Panc1 (cell line): ENCODE measurements around the gene CSPG5. TPM values are rescaled to one million over a fixed set of nuclear protein-coding genes. Genes with fewer than 3 reads are reported as not detected.

Source experiments
- ATAC-seq: fragments of 200-7000 bp; cut with Tn5 transposase; 2 replicates; pipeline ENCODE4 v1.9.1; 2020; ENCODE audit warnings: mild to moderate bottlenecking, moderate library complexity
- BruUV-seq: library from RNA; stranded (reverse); fragments of 400-500 nt; replicated peaks from 2 replicates; lab custom pipeline; 2021; lab: Mats Ljungman, UMichigan
- CTCF ChIA-PET: fragments of 300-600 bp; sonication (Branson Sonifier 250); formaldehyde crosslinking; loops from one replicate; lab custom pipeline; 2022; ENCODE audit warnings: antibody characterized with exemption; lab: Charles Lee
- POLR2A ChIA-PET: fragments of 300-600 bp; sonication (Branson Sonifier 250); formaldehyde crosslinking; loops from one replicate; lab custom pipeline; 2022; ENCODE audit warnings: antibody characterized with exemption; lab: Charles Lee
- DNase-seq: peaks from one replicate; pipeline ENCODE4 v3.0.0-alpha.2; 2010; ENCODE audit warnings: low read depth, low spot score
- H3K27ac ChIP-seq: 2 replicates; pipeline ENCODE4 v1.5.1; 2011; ENCODE audit warnings: mild to moderate bottlenecking, low read length, inconsistent platforms
- H3K27me3 ChIP-seq: fragments of 200-500 bp; sonication (Bioruptor generic); 2 replicates; pipeline ENCODE4 v1.6.0; 2014; ENCODE audit warnings: low read length, inconsistent platforms; ENCODE audit not compliant: control insufficient read depth, insufficient read depth
- H3K36me3 ChIP-seq: fragments of 200-500 bp; sonication (Bioruptor generic); 2 replicates; pipeline ENCODE4 v1.5.1; 2014; ENCODE audit warnings: inconsistent platforms, mild to moderate bottlenecking, low read length, moderate library complexity; ENCODE audit not compliant: control insufficient read depth, insufficient read depth
- H3K4me1 ChIP-seq: 2 replicates; pipeline ENCODE4 v1.5.1; 2011; ENCODE audit warnings: inconsistent platforms, mild to moderate bottlenecking, low read length, moderate library complexity; ENCODE audit not compliant: control insufficient read depth, insufficient read depth
- H3K4me3 ChIP-seq, 2 experiments: 2 replicates each; pipeline ENCODE4 v1.5.1; 2011 to 2012; ENCODE audit warnings: low read depth in 2 of 2, low read length in 2 of 2, mild to moderate bottlenecking in 2 of 2, inconsistent platforms in 1 of 2, moderate library complexity in 1 of 2
- H3K9me3 ChIP-seq: fragments of 200-500 bp; sonication (Bioruptor generic); 2 replicates; pipeline ENCODE4 v1.5.1; 2014; ENCODE audit warnings: low read depth, mild to moderate bottlenecking, inconsistent platforms, low read length, moderate library complexity; ENCODE audit not compliant: control insufficient read depth, insufficient read depth
- CTCF ChIP-seq: fragments of 450-650 bp; IDR thresholded peaks from 2 replicates; pipeline ENCODE4 v1.5.1; 2017; ENCODE audit warnings: mild to moderate bottlenecking
- POLR2AphosphoS5 ChIP-seq: IDR thresholded peaks from 2 replicates; pipeline ENCODE4 v1.6.1; 2012; ENCODE audit warnings: mild to moderate bottlenecking, low read depth, low read length, moderate library complexity
- REST ChIP-seq, 2 experiments: IDR thresholded peaks; 2 replicates each; pipeline ENCODE4 v1.6.1; 2011 to 2012; ENCODE audit warnings: low read depth in 2 of 2, control low read depth in 1 of 2, low read length in 1 of 2, mild to moderate bottlenecking in 1 of 2, moderate library complexity in 1 of 2; ENCODE audit not compliant: insufficient read depth in 1 of 2
- SIN3A ChIP-seq: IDR thresholded peaks from 2 replicates; pipeline ENCODE4 v1.6.1; 2012; ENCODE audit warnings: low read depth, mild to moderate bottlenecking, low read length, moderate library complexity, borderline replicate concordance; ENCODE audit not compliant: insufficient read depth
- TCF7L2 ChIP-seq: IDR thresholded peaks from 2 replicates; pipeline ENCODE4 v1.6.1; 2011; ENCODE audit warnings: mild to moderate bottlenecking, low read depth, low read length, inconsistent platforms
- in situ Hi-C: cut with HindIII; loops from 2 replicates; pipeline ENCODE4 v1.10.0; 2016; ENCODE audit warnings: low sequenced_read_pairs, low pct_unique_long_range_greater_than_20kb
- intact Hi-C: fragments of 100-400 bp; cut with micrococcal nuclease; formaldehyde crosslinking; loops from one replicate; pipeline ENCODE4 v1.10.0; 2022; ENCODE audit not compliant: unreplicated experiment
- total RNA-seq: library from RNA; stranded (reverse); gene quantifications from one replicate; pipeline ENCODE4 v1.2.1, GENCODE V29; 2021; ENCODE audit not compliant: unreplicated experiment

Gene CSPG5
- total RNA-seq, 1 experiment from 2014 or later, result 3.2 TPM

- ChIA-PET POLR2A (no interaction called here), CTCF (no interaction called here)
- in situ Hi-C loops, result no loop called here
These were observed 60.7 kb downstream of the CSPG5 start for GRCh38 chr3:47517937-47518336.

GRCh38 chr3:47515864-47516319, 62.8 kb downstream of the CSPG5 start:
- intact Hi-C loops, result no loop called here
- BruUV-seq, result no TSS peak
- in situ Hi-C loops, result no loop called here
- H3K36me3 ChIP-seq, result no peaks in the 10 kb centered on the region
- ATAC-seq, result no peak
- DNase-seq, result no peak
- H3K4me3 ChIP-seq, result no peak overlapping the region
- CTCF ChIA-PET, result no interaction called here
- POLR2A ChIA-PET, result no interaction called here
- H3K27ac ChIP-seq, result no peak overlapping the region
- TF ChIP-seq TCF7L2, result no peak
- no peak for TF ChIP-seq POLR2AphosphoS5
- no peak for TF ChIP-seq CTCF
- H3K9me3 ChIP-seq, result no peaks in the 10 kb centered on the region
- no peaks in the 10 kb centered on the region for H3K27me3 ChIP-seq
- peaks cover 7% of the 10 kb centered on the region for H3K4me1 ChIP-seq

More at GRCh38 chr3:47517937-47518336, 60.7 kb downstream of the CSPG5 start:
- Histone ChIP-seq H3K36me3 (no peaks in the 10 kb centered on the region), H3K9me3 (no peaks in the 10 kb centered on the region), H3K4me3 (no peak overlapping the region), H3K4me1 (no peaks in the 10 kb centered on the region), H3K27me3 (no peaks in the 10 kb centered on the region), H3K27ac (no peak overlapping the region)
- intact Hi-C loops, result no loop called here
- DNase-seq, result no peak
- no peak for ATAC-seq
- TF ChIP-seq TCF7L2, result no peak
- no peak for TF ChIP-seq POLR2AphosphoS5
- TF ChIP-seq REST (IDR thresholded peaks at IDR 0.05; ENCODE audit: insufficient read depth in 1 of 2, low read depth in 2 of 2, low read length in 1 of 2), result no peak
- TF ChIP-seq SIN3A, result no peak
- no peak for TF ChIP-seq CTCF
- BruUV-seq, result no TSS peak
